Keratinocyte (primary cell): ENCODE measurements around the gene RBM18. TPM values are rescaled to one million over a fixed set of nuclear protein-coding genes. Genes with fewer than 3 reads are reported as not detected.

Experiments used
- DNase-seq: peaks from one replicate; pipeline ENCODE4 v3.0.0-alpha.2; 2011; ENCODE audit warnings: low read depth, missing footprints, low spot score
- FAIRE-seq: peaks from 2 replicates; lab custom pipeline; 2011; peaks lifted over from hg19 to GRCh38; lab: Jason Lieb, UNC
- H2AFZ ChIP-seq: 2 replicates; pipeline ENCODE4 v1.6.0; 2012; ENCODE audit warnings: low read length, control low read depth, inconsistent platforms; ENCODE audit not compliant: control insufficient read depth
- H3K27ac ChIP-seq: 2 replicates; pipeline ENCODE4 v1.5.1; 2011; ENCODE audit warnings: low read length; ENCODE audit not compliant: control insufficient read depth, insufficient read depth
- H3K27me3 ChIP-seq: 3 replicates; pipeline ENCODE4 v1.6.0; 2011; ENCODE audit warnings: low read length; ENCODE audit not compliant: control insufficient read depth, insufficient read depth; ENCODE audit errors: extremely low read depth
- H3K36me3 ChIP-seq, 2 experiments: 2 replicates in 1 of 2; 3 replicates in 1 of 2; pipeline ENCODE4 v1.5.1; 2011; ENCODE audit warnings: low read length in 2 of 2, mild to moderate bottlenecking in 1 of 2; ENCODE audit not compliant: control insufficient read depth in 2 of 2, insufficient read depth in 2 of 2; ENCODE audit errors: extremely low read depth in 1 of 2
- H3K4me1 ChIP-seq: 3 replicates; pipeline ENCODE4 v1.5.1; 2011; ENCODE audit warnings: low read length; ENCODE audit not compliant: control insufficient read depth, insufficient read depth; ENCODE audit errors: extremely low read depth
- H3K4me2 ChIP-seq: 3 replicates; pipeline ENCODE4 v1.6.0; 2011; ENCODE audit warnings: low read depth, low read length; ENCODE audit not compliant: control insufficient read depth, insufficient read depth; ENCODE audit errors: extremely low read depth
- H3K4me3 ChIP-seq, 3 experiments: fragments of 200-600 bp in 1 of 3; sonication (generic) in 1 of 3; 2 replicates in 2 of 3; 3 replicates in 1 of 3; pipeline ENCODE4 v1.5.1; 2011 to 2016; ENCODE audit warnings: low read length in 3 of 3, mild to moderate bottlenecking in 3 of 3, control low read depth in 2 of 3, inconsistent platforms in 1 of 3, low read depth in 1 of 3, mixed read lengths in 1 of 3, mixed run types in 1 of 3, moderate library complexity in 1 of 3; ENCODE audit not compliant: control insufficient read depth in 2 of 3, insufficient read depth in 2 of 3; ENCODE audit errors: extremely low read depth in 1 of 3
- H3K79me2 ChIP-seq: 2 replicates; pipeline ENCODE4 v1.6.0; 2012; ENCODE audit warnings: low read length; ENCODE audit not compliant: control insufficient read depth, insufficient read depth
- H3K9ac ChIP-seq: 3 replicates; pipeline ENCODE4 v1.6.0; 2011; ENCODE audit warnings: low read length; ENCODE audit not compliant: control insufficient read depth, insufficient read depth; ENCODE audit errors: extremely low read depth
- H3K9me1 ChIP-seq: 3 replicates; pipeline ENCODE4 v1.6.0; 2011; ENCODE audit warnings: low read length; ENCODE audit not compliant: control insufficient read depth, insufficient read depth; ENCODE audit errors: extremely low read depth
- H3K9me3 ChIP-seq: 2 replicates; pipeline ENCODE4 v1.5.1; 2012; ENCODE audit warnings: low read depth, low read length; ENCODE audit not compliant: control insufficient read depth
- H4K20me1 ChIP-seq: 3 replicates; pipeline ENCODE4 v1.6.0; 2011; ENCODE audit warnings: low read length; ENCODE audit not compliant: control insufficient read depth, insufficient read depth; ENCODE audit errors: extremely low read depth
- CTCF ChIP-seq, 3 experiments: IDR thresholded peaks in 1 of 3; conservative IDR thresholded peaks in 1 of 3; optimal IDR thresholded peaks in 1 of 3; 2 replicates in 2 of 3; 3 replicates in 1 of 3; pipeline versions ENCODE3 to v1.5.1; 2011; ENCODE audit warnings: low read length in 3 of 3, mild to moderate bottlenecking in 3 of 3, moderate library complexity in 2 of 3, control low read depth in 1 of 3, inconsistent platforms in 1 of 3; ENCODE audit not compliant: insufficient read depth in 2 of 3; ENCODE audit errors: extremely low read depth in 1 of 3
- EZH2 ChIP-seq: IDR thresholded peaks from one replicate; pipeline ENCODE4 v1.6.1; 2012; ENCODE audit warnings: inconsistent platforms, mild to moderate bottlenecking, low read length, moderate library complexity
- dilution Hi-C: fragments of 300-500 bp; cut with MboI; formaldehyde crosslinking; loops from one replicate; pipeline ENCODE4 v1.7.0; 2020; ENCODE audit warnings: low sequenced_read_pairs; ENCODE audit not compliant: extremely low pct_ligation_motif_present
- polyA plus RNA-seq, 5 experiments: library from polyadenylated mRNA; depleted of rRNA in 3 of 5; stranded (reverse) in 3 of 5; stranded (forward) in 1 of 5; unstranded in 1 of 5; fragments of >200 nt; gene quantifications; 1 replicate in 1 of 5; 2 replicates in 3 of 5; 3 replicates in 1 of 5; pipeline versions ENCODE4 v1.2.1 to v1.2.3, GENCODE V29; 2011 to 2012; ENCODE audit warnings: missing spikeins in 2 of 5, low read depth in 1 of 5, low replicate concordance in 1 of 5

RBM18 gene
- polyA plus RNA-seq, 1 donor (not counting 4 experiments of a cell fraction or from before 2014, with no cell fraction given), result 43.4 TPM

- peaks cover 3% of the 10 kb centered on the region for H4K20me1 ChIP-seq
- H3K27me3 ChIP-seq, result peaks cover 95% of the 10 kb centered on the region
- no peak overlapping the region for H3K4me2 ChIP-seq
- no peaks in the 10 kb centered on the region for H3K36me3 ChIP-seq
- TF ChIP-seq CTCF (optimal IDR thresholded peaks at IDR 0.05 in 1 of 3, IDR thresholded peaks at IDR 0.05 in 1 of 3, conservative IDR thresholded peaks at IDR 0.05 in 1 of 3; ENCODE audit: extremely low read depth in 1 of 3, insufficient read depth in 2 of 3, low read length in 3 of 3) (no peak), EZH2 (no peak)
- H2AFZ ChIP-seq, result no peak overlapping the region
- peaks cover 11% of the 10 kb centered on the region for H3K4me1 ChIP-seq
- H3K79me2 ChIP-seq, result no peaks in the 10 kb centered on the region
- no peak for FAIRE-seq
- no peaks in the 10 kb centered on the region for H3K9me3 ChIP-seq
- no peak overlapping the region for H3K9ac ChIP-seq
- H3K27ac ChIP-seq, result no peak overlapping the region
- DNase-seq, result no peak
- dilution Hi-C loops, result no loop called here
- no peak overlapping the region for H3K4me3 ChIP-seq
- H3K9me1 ChIP-seq, result no peaks in the 10 kb centered on the region
These were observed 47.0 kb downstream of the RBM18 start for GRCh38 chr9:122217640-122218039.

GRCh38 chr9:122216798-122217418 is 47.7 kb downstream of the RBM18 start:
- Histone ChIP-seq H3K4me2 (no peak overlapping the region), H3K4me3 (no peak overlapping the region), H3K36me3 (no peaks in the 10 kb centered on the region), H3K9me3 (no peaks in the 10 kb centered on the region), H2AFZ (no peak overlapping the region), H4K20me1 (peaks cover 3% of the 10 kb centered on the region), H3K27ac (no peak overlapping the region), H3K79me2 (no peaks in the 10 kb centered on the region), H3K9ac (no peak overlapping the region), H3K9me1 (no peaks in the 10 kb centered on the region), H3K4me1 (peaks cover 11% of the 10 kb centered on the region), H3K27me3 (peaks cover 95% of the 10 kb centered on the region)
- DNase-seq (no peak), FAIRE-seq (no peak)
- TF ChIP-seq CTCF (optimal IDR thresholded peaks at IDR 0.05 in 1 of 3, IDR thresholded peaks at IDR 0.05 in 1 of 3, conservative IDR thresholded peaks at IDR 0.05 in 1 of 3; ENCODE audit: extremely low read depth in 1 of 3, insufficient read depth in 2 of 3, low read length in 3 of 3) (no peak), EZH2 (no peak)
- dilution Hi-C loops, result no loop called here
